ENCODE data around the gene RARA.

Gene RARA

DNA sequence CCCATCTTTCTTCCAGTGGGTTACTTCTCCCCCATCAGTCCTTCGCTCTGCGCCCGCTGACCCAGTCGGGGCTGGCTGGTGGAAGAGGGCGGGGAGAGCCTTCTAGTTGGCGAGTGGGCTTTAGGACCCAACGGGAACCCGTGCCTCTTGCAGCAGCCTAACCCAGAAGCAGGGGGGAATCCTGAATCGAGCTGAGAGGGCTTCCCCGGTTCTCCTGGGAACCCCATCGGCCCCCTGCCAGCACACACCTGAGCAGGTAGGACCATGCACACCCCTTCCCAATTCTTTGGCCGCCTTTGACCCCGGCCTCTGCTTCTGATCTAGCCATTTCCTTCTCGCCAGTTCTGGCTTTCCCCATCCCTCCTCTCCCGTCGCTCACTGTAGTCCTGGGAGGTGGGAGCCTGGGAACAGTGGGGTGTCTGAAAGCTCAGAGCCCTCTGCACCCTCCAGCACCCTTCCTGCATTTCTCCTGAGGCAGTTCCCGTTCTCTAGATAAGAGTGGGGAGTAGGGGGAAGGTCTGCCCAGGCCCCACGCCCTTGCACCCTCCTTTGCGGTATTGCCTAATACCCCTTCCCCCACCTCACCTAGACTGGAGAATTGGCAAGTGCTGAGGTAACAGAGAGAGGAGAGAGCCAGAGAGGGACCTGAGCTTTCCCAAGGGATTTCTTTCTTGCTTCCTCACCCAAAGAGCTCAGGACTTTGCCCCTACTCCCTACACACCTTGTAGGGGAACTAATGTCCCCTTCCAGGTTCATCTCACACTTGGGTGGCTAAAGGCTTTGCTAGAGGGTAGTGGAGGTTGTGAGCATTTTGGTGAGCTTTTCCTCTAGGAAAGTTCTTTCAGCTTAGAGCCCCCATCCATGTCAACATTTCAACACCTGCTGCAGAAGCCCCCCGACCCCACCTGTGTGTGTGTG is at the start of gene RARA:
Gene RARA (plus strand): TSS at position 150 of the 918 bp plus-strand sequence. CDS start 22,039 bp downstream, outside the sequence.
- DNase-seq (ENCODE audit: low spot score), result no peak

DNA sequence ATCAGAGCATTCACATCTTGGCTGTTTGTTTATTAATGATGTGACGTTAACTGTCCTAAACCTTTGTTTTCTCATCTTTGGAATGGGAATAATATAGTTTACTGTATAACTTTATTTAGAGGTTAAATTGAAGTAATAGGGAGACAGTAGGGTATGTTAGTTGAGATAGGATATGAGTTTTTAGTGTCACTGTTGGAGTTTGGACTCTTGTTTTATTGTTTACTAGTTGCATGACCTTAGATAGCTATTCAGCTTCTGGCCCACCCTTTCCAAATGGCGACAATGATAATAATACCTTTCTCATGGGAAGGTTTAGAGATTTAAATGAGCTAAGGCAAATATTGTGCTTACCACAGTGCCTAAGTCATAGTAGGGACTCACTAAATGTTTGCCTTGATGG is 49.5 kb upstream of the RARA start:
- no peak for DNase-seq (ENCODE audit: low spot score)

DNA sequence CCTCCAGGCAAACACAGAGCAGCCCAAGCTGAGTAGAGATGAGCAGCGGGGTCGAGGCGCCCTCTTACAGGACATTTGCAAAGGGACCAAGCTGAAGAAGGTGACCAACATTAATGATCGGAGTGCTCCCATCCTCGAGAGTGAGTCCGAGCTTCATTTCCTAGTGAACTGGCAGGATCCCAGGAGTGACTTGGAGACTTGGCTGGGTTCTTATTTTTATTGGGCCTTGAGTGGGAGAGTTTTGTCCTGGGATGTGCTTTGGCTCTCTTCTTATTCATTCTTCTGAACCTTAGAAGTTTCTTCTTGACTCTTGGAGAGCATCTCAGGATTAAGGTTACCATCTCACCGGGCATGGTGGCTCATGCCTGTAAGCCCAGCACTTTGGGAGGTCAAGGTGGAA is 48.5 kb upstream of the RARA start:
- DNase-seq (ENCODE audit: low spot score), result no peak

DNA sequence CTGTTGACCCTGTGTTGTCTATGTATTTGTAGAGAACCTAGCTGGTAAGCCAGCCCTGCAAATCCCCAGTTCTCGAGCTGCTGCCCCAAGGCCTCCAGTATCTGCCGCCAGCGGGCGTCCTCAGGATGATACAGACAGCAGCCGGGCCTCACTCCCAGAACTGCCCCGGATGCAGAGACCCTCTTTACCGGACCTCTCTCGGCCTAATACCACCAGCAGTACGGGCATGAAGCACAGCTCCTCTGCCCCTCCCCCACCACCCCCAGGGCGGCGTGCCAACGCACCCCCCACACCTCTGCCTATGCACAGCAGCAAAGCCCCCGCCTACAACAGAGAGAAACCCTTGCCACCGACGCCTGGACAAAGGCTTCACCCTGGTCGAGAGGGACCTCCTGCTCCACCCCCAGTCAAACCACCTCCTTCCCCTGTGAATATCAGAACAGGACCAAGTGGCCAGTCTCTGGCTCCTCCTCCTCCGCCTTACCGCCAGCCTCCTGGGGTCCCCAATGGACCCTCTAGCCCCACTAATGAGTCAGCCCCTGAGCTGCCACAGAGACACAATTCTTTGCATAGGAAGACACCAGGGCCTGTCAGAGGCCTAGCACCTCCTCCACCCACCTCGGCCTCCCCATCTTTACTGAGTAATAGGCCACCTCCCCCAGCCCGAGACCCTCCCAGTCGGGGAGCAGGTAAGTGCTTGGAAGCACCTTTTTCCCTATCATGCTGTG is 44.4 kb upstream of the RARA start:
- no peak for DNase-seq (ENCODE audit: low spot score)

DNA sequence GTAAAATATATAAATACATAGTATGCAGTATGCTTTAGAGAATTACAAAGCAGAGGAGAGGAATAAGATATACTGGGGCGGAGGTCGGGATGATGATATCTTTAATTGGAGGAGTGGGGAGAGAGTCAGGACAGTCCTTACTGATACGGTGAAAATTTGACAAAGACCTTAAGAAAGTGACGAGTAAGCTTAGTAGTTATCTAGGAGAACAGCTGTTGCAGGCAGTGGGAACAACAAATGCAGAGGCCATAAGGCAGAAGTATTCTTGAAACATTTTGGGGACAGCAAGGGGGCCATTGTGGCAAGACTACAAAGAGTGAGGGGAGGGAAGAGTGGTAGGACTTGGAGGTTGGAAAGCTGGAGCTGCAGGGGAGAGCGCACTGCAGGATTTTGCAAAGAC is 43.6 kb upstream of the RARA start:
- DNase-seq (ENCODE audit: low spot score), result no peak

DNA sequence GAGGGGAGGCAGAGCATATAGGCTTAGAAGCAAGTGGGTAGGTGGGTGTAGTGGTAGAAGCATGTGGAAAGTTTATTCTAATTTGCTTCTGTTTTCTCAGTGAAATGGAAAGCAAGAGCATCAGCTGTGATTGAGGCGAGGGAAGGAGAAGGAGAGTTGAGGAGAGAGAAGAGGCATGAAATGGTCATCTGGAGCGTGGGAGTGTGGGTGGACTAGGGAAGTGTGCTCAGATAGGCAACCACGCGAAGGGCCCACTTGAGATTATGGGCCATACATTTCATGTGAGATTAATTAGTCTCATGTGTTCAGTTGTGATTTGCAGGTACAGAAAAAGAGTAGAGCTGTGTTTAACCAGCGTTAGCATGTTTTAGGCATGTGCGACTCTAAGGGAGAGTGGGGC is 42.1 kb upstream of the RARA start:
- DNase-seq (ENCODE audit: low spot score), result no peak

DNA sequence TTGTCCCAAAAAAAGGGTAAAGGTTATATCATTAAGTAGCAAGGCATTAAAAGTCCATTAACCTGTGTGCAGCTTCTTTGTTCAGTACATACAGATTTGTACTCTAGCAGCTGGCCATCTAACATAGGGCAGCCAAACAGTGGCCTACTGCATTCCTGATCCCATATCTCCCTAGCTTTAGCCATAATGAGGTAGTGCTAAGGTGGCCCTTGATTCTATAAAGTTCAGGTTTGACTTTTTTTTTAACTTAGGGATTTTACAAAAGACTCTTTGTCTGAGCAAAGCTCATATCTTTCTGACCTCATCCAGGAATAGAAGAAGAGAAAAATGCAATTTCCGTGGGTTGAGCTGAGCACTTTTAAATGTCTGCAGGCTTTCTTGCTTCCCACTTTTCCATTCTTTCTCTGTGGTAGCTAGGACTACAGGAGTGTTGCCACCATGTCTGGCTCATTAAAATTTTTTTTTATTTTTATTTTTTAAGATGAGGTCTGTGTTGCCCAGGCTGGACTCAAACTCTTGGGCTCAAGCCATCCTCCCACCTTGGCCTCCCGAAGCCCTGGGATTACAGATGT is 40.8 kb upstream of the RARA start:
- DNase-seq (ENCODE audit: low spot score), result no peak

DNA sequence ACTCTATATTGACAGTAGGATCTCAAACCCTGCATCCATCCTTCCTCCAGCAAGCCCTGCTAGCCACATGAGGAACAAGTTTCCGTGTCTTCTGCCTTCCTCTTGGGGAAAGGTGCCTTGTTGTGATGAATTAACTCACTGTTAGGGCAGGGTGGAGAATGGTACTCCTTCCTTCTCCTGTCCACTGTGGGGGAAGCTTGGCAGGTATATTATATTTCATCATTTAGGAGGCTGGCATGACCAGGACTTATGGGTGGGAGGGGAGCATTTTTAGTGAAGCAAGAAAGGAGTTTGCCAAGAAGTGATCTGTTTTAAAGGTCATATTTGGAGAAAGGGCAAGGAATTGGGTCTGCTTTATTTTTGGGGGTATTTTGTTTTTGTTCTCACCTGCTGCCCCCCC is 30.6 kb upstream of the RARA start:
- DNase-seq (ENCODE audit: low spot score), result no peak

DNA sequence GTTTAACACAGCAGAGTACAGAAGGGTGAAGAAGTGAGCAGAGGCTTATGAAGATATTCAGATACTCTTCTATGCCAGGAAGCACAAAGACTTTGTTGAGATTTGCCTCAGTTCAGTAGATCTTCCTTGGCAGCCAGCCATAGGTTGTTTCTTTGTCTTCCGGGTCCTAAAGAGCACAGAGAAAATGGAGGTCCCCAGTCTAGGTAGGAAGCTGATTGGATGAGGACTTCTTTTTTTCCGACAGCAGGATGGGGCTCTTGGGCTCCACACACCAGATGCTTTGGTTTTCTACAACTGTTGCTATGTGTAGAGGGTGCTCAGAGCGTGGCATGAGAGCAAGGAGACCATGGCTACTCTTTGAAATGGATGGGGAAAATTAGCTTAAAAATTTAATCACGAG is 29.6 kb upstream of the RARA start:
- no peak for DNase-seq (ENCODE audit: low spot score)

DNA sequence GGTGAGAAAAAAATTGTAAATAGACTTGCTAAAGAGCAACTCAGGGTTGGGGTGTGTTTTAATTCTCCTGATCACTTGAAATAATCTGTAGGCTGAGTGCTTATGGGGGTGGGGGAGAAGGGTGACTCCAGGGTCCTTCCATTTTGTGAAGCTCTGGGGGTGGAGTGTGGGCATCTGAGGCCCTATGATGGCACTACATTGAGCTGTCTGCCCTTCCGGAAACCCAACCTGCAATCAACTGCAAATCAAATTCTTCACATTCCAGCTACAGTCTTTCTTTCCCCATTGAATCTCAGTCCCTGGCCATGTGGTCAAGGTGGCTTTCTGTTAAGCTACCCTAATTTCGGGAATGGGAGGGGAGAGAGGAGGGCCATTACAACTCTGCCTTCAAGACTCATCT is 27.3 kb upstream of the RARA start:
- DNase-seq (ENCODE audit: low spot score), result no peak

DNA sequence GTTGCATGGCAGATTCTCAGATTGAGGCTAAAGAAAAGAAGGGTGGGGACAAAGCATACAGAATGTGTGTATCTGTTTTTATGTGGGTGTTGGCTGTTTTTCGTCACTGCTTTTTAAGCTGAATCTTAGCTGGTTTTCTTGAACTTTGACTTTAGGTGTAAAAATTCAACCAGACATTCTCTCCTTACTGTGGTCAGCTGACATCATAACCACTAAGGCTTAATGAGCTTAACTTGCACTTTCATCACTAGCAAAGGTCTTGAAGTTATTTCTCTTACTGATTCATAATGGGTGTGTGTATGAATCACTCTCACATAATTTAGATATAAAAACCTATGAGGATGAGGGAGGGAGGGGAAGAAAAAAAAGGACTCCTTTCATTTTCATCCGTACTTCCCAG is 25.3 kb upstream of the RARA start:
- peak; percentile 84 for DNase-seq (ENCODE audit: low spot score)

DNA sequence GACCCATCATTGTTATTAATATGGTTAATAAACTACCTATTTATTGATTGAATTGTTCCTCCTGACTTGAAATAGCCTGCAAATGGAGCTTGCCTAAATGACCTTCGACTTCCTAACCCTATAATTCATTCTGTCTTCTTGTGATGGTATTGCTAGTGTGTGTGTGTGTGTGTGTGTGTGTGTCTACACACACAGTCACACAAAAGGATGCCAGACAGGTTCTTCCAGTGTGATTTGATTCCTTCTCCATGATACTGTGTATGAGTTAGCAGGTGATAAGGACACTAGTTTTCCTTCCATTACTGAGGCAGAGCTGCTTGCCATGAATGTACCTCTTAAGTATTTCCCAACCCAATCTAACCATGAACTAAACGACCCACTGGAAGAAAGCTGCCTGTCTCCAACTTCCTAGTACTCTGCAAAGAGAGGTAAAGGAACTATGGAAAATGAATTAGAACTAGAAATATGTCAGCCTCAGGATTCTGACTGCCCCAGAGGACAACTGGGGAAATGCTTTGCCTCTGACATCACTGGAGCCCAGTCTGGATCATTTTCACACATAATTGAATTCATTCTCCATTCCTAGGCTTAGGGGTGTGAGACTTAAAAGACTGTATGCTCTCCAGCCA is 24.8 kb upstream of the RARA start:
- DNase-seq (ENCODE audit: low spot score), result no peak

DNA sequence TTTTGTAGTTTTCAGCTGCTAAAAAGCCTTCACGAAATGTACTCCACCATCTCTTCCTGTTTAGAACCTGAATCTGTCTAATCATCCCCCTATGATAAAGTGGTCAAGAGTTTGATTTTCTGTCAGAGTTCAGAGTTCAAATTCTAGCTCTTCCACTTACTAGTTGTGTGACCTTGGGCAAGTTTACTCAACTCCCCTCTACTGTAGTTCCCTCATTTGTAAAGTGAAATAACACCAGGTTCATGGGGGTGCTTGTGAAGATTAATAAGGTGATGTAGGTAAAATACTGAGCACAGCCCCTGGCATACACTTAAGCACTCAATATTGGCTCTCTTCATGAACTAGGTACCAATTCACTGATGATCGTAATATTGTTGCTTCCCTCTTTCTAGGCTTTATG is 22.5 kb upstream of the RARA start:
- no peak for DNase-seq (ENCODE audit: low spot score)

DNA sequence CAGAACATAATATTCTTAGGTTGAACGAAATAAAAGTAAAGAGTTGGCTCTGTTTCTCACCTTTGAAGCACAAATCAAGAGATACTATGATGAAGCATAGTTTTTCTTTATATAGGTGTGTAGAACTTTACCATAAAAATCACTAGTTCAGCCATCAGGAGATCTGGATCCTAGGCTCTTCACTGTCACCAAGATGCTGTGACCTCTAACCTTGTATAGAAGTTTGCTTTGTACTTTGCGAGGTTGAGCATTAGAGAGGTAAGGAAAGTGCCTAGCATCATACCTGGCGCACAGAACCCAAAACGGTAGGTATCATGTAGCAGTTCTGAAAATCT is 21.9 kb upstream of the RARA start:
- no peak for DNase-seq (ENCODE audit: low spot score)

DNA sequence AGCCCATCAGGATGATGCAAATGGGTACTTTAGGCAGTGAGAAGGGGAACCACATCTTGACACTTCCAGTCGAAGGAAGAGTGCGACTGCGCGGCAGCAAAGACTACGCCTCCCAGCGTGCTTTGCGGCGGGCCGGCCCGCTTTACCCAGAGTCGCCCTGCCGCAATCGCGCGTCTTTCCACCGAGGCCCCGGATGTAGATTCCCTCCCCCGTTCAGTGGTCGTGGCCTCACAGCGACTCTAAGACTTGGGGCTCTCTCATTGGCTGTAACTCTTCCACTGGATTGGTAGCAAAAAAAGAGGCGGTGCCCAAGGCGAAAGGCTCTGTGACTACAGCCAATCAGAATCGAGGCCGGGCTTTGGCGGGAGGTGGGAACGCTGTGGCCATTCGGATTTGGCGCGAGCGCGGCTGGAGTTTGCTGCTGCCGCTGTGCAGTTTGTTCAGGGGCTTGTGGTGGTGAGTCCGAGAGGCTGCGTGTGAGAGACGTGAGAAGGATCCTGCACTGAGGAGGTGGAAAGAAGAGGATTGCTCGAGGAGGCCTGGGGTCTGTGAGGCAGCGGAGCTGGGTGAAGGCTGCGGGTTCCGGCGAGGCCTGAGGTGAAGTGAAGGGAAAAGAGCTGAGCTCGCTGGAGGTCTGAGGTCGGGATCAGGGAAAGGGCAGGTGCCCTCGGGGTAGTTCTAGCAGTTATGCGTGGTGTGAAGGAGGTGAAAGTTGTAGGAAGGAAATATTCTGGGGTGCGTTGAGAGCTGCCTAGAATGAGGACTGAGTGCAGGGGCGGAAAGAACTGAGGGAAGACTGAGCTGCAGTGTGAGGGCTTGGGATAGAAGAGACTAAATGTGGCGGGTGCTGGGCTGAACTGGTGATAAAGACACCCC is 21.2 kb upstream of the RARA start, which contains the start of gene CDC6:
Gene CDC6 (plus strand): TSS at position 386 of the 876 bp plus-strand sequence. CDS start 1,542 bp downstream, outside the sequence.
- peak; percentile 100 for DNase-seq (ENCODE audit: low spot score)

DNA sequence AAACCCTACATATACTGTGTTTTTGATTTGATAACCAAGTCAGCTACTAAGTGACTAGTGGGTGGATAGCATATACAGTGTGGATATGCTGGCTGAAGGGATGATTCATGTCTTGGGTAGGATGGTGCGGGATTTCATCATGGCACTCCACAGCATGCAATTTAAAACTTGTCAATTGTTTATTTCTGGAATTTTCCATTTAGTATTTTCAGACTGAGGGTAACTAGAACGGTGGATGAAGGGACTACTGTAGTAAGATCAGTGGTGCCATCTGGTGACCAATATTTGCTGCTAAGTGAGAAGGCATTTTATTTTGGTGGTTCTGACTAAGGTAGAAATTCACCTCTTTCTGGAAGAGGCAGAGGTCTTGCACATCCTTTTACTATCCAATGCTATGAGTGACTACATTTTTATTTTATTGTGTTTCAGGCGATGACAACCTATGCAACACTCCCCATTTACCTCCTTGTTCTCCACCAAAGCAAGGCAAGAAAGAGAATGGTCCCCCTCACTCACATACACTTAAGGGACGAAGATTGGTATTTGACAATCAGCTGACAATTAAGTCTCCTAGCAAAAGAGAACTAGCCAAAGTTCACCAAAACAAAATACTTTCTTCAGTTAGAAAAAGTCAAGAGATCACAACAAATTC is 18.2 kb upstream of the RARA start:
- DNase-seq (ENCODE audit: low spot score), result peak; percentile 55

DNA sequence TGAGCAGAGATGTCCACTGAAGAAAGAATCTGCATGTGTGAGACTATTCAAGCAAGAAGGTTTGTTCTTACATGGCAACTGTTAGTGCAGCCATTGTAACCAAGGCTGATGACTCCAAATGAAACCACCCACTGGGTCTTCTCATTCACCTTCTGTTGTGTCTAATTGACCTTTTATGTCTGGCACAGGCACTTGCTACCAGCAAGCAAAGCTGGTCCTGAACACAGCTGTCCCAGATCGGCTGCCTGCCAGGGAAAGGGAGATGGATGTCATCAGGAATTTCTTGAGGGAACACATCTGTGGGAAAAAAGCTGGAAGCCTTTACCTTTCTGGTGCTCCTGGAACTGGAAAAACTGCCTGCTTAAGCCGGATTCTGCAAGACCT is 17.7 kb upstream of the RARA start:
- peak; percentile 33 for DNase-seq (ENCODE audit: low spot score)

DNA sequence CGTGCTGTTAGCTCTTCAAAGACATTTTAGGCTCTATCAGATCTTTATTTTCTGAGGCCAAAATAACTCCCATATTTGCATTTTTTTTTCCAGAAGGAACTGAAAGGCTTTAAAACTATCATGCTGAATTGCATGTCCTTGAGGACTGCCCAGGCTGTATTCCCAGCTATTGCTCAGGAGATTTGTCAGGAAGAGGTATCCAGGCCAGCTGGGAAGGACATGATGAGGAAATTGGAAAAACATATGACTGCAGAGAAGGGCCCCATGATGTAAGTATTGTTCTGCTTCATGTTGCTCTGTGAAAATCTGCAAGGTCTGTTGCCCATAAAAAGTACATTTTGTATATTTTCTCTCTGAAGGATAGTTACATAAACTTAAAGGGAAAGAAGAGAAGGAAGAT is 15.6 kb upstream of the RARA start:
- DNase-seq (ENCODE audit: low spot score), result no peak

DNA sequence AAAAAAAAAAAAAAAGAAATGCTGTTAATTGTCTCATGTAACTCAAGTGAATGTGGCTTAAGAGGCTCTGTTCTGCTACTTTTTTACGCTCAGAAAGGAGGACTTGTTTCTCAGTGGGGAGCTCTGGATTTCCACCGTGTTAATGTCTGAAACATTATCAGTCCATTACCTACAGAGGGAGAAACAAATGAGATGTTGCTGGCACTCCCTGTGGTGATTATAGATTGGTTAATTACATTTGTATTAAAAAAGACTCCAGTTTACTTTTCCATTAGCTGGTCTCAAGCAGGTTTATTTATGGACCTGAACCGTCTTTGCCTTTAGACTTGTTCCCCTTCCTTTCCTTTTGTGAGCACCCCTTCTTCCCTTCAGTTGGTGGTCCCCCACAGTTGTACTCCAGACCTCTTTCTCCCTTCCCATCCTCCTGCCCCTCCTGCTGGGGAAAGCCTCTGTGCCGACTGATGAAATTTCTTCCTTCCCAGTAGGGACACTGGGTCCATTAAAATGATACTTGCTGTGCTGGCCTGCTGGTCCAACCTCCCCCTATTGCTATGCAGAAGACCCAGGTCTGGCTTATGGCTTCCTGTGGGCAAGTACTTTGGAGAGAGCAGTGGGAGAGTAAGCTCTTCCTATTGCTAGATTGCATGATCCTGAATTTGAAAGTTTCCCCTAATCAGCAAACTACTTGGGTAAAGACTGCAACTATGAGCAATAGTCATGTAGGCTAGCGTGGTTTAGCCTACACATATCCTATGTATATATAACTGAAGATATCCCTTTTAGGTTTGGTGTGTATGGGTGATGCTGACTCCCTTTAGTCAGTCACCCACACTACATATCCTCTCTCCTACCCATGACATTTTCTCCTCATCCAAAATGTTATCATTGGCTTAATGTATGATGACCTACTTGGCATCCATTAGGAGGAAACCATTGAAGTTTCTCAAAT is 13.2 kb upstream of the RARA start:
- DNase-seq (ENCODE audit: low spot score), result no peak

DNA sequence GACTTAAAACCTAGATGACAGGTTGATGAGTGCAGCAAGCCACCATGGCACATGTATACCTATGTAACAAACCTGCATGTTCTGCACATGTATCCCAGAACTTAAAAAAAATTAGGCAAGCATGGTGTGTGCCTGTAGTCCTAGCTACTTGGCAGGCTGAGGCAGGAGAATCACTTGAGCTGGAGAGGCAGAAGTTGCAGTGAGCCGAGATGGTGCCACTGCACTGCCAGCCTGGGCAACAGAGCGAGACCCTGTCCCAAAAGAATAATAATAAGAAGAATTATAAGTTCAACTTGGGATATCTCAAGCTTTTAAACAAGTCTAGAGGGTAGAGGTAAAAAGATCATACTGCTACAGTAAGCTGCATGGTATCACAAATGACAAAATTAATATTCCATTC is 11.5 kb upstream of the RARA start:
- DNase-seq (ENCODE audit: low spot score), result no peak
